GM12878 (cell line): ENCODE results near the gene NEK8. TPM values are rescaled to one million over a fixed set of nuclear protein-coding genes. Genes with fewer than 3 reads are reported as not detected.

Experiments
- ATAC-seq: fragments of 200-7000 bp; cut with Tn5 transposase; 3 replicates; pipeline ENCODE4 v1.9.1; 2020; ENCODE audit warnings: mild to moderate bottlenecking, moderate library complexity
- BruUV-seq: library from RNA; stranded (reverse); fragments of 400-500 nt; replicated peaks from 2 replicates; lab custom pipeline; 2021; lab: Mats Ljungman, UMichigan
- CTCF ChIA-PET: fragments of 300-600 bp; sonication (Branson Sonifier 250); formaldehyde crosslinking; extraction: SDS; loops from one replicate; lab custom pipeline; 2021; ENCODE audit warnings: inconsistent platforms; lab: Yijun Ruan, JAX
- POLR2A ChIA-PET: fragments of 350-600 bp; formaldehyde crosslinking; extraction: SDS; loops from one replicate; lab custom pipeline; 2021; ENCODE audit warnings: inconsistent platforms; lab: Charles Lee
- RAD21 ChIA-PET: fragments of 300-600 bp; sonication (Branson Sonifier 250); formaldehyde crosslinking; loops from one replicate; lab custom pipeline; 2023; ENCODE audit warnings: antibody characterized with exemption; ENCODE audit not compliant: unreplicated experiment; lab: Charles Lee
- SMC1A ChIA-PET: fragments of 300-600 bp; sonication (Branson Sonifier 250); formaldehyde crosslinking; loops from one replicate; lab custom pipeline; 2023; ENCODE audit not compliant: unreplicated experiment, uncharacterized antibody; lab: Charles Lee
- DNase-seq: peaks from one replicate; pipeline ENCODE4 v3.0.0-alpha.2; 2011; ENCODE audit warnings: low read depth, low spot score
- FAIRE-seq: peaks from 3 replicates; lab custom pipeline; 2011; peaks lifted over from hg19 to GRCh38; lab: Jason Lieb, UNC
- H2AFZ ChIP-seq: 2 replicates; pipeline ENCODE4 v1.6.0; 2011; ENCODE audit warnings: low read depth, low read length, control low read depth; ENCODE audit not compliant: control insufficient read depth
- H3K27ac ChIP-seq: 2 replicates; pipeline ENCODE4 v1.5.1; 2011; ENCODE audit warnings: control low read depth; ENCODE audit not compliant: control insufficient read depth, insufficient read depth
- H3K27me3 ChIP-seq, 2 experiments: replicated peaks in 1 of 2; 2 replicates each; pipeline versions ENCODE4 v1.6.0 to v1.6.1; 2011; ENCODE audit warnings: low read length in 1 of 2; ENCODE audit not compliant: control insufficient read depth in 2 of 2, insufficient read depth in 2 of 2
- H3K36me3 ChIP-seq, 2 experiments: 2 replicates each; pipeline ENCODE4 v1.5.1; 2011; ENCODE audit warnings: low read length in 1 of 2; ENCODE audit not compliant: control insufficient read depth in 2 of 2, insufficient read depth in 2 of 2
- H3K4me1 ChIP-seq: 2 replicates; pipeline ENCODE4 v1.6.1; 2011; ENCODE audit warnings: mild to moderate bottlenecking, low read length, moderate library complexity, mixed read lengths; ENCODE audit not compliant: control insufficient read depth, insufficient read depth
- H3K4me2 ChIP-seq: 2 replicates; pipeline ENCODE4 v1.6.0; 2011; ENCODE audit warnings: control low read depth; ENCODE audit not compliant: control insufficient read depth, insufficient read depth
- H3K4me3 ChIP-seq: fragments of 200-600 bp; sonication (generic); 2 replicates; pipeline ENCODE4 v1.5.1; 2016
- H3K79me2 ChIP-seq: 2 replicates; pipeline ENCODE4 v1.6.0; 2011; ENCODE audit warnings: low read length; ENCODE audit not compliant: control insufficient read depth, insufficient read depth
- H3K9ac ChIP-seq: 2 replicates; pipeline ENCODE4 v1.8.0; 2011; ENCODE audit warnings: low read length, control low read depth, mixed read lengths; ENCODE audit not compliant: control insufficient read depth, insufficient read depth
- H3K9me3 ChIP-seq: replicated peaks from 3 replicates; pipeline ENCODE4 v1.5.1; 2011; ENCODE audit warnings: mild to moderate bottlenecking, low read length; ENCODE audit not compliant: control insufficient read depth, insufficient read depth
- H4K20me1 ChIP-seq: 2 replicates; pipeline ENCODE4 v1.6.0; 2011; ENCODE audit not compliant: control insufficient read depth, insufficient read depth
- BHLHE40 ChIP-seq, 2 experiments: fragments of 450-650 bp in 1 of 2; IDR thresholded peaks; 2 replicates each; pipeline ENCODE4 v1.6.1; 2011 to 2017; ENCODE audit warnings: low read depth in 2 of 2, borderline replicate concordance in 1 of 2, improper control_type of control experiment in 1 of 2, low read length in 1 of 2, mild to moderate bottlenecking in 1 of 2
- CREM ChIP-seq: IDR thresholded peaks from 2 replicates; pipeline ENCODE4 v1.6.1; 2014; ENCODE audit warnings: antibody characterized with exemption, low read depth
- IKZF2 ChIP-seq, 2 experiments: fragments of 450-650 bp; IDR thresholded peaks; 2 replicates each; pipeline ENCODE4 v1.6.1; 2017; ENCODE audit warnings: mild to moderate bottlenecking in 2 of 2, moderate library complexity in 2 of 2
- NBN ChIP-seq: fragments of 450-650 bp; IDR thresholded peaks from 2 replicates; pipeline ENCODE4 v1.6.1; 2016
- POLR2AphosphoS5 ChIP-seq: IDR thresholded peaks from 2 replicates; pipeline ENCODE4 v1.6.1; 2011; ENCODE audit warnings: mild to moderate bottlenecking, low read length, inconsistent platforms
- SIN3A ChIP-seq: IDR thresholded peaks from 2 replicates; pipeline ENCODE4 v1.6.1; 2012; ENCODE audit warnings: low read depth, low read length, improper control_type of control experiment
- ZBTB40 ChIP-seq: fragments of 450-650 bp; IDR thresholded peaks from 2 replicates; pipeline ENCODE4 v1.6.1; 2016; ENCODE audit warnings: mild to moderate bottlenecking, moderate library complexity, borderline replicate concordance
- ZZZ3 ChIP-seq: IDR thresholded peaks from 2 replicates; pipeline ENCODE4 v1.6.1; 2011; ENCODE audit warnings: low read depth; ENCODE audit not compliant: control insufficient read depth, insufficient read length
- WGBS: methylation state at CpG from one replicate; pipeline ENCODE4 v1.1.6; 2016; ENCODE audit warnings: low lambda C conversion rate; ENCODE audit not compliant: insufficient replicate concordance, insufficient coverage; ENCODE audit errors: missing lambda C conversion rate; 5-methylcytosine and 5-hydroxymethylcytosine counted together
- in situ Hi-C: fragments of 300-500 bp; cut with MboI; formaldehyde crosslinking; loops from 9 replicates; pipeline ENCODE4 v1.14.3; 2018; ENCODE audit warnings: mixed read lengths
- intact Hi-C: fragments of 100-400 bp; cut with micrococcal nuclease; formaldehyde crosslinking; loops from one replicate; pipeline ENCODE4 v1.14.2; 2022; ENCODE audit not compliant: unreplicated experiment
- polyA plus RNA-seq, 11 experiments: library from polyadenylated mRNA; depleted of rRNA in 4 of 11; unstranded in 6 of 11; stranded (reverse) in 5 of 11; fragments of >200 nt; fragmentation: Nextera tagmentation in 4 of 11; fragmentation: Illumina TruSeq in 1 of 11; extraction: Ambion mirVana in 4 of 11; extraction: Trizol in 1 of 11; gene quantifications; 1 replicate in 1 of 11; 2 replicates in 10 of 11; pipeline versions ENCODE4 v1.2.1 to v1.2.3, GENCODE V29; 2011 to 2016; ENCODE audit warnings: inconsistent platforms in 2 of 11, missing spikeins in 2 of 11, low read depth in 1 of 11
- total RNA-seq, 4 experiments: library from RNA; depleted of rRNA in 3 of 4; stranded (reverse); fragments of >200 nt in 3 of 4; fragmentation: Illumina TruSeq in 1 of 4; extraction: Trizol in 1 of 4; gene quantifications; 2 replicates each; pipeline versions ENCODE4 v1.2.1 to v1.2.3, GENCODE V29; 2013 to 2021
- TF ChIP-seq, protein P1 (sequence below): fragments of 450-650 bp; IDR thresholded peaks from 2 replicates; pipeline ENCODE4 v1.6.1; 2017; ENCODE audit warnings: mild to moderate bottlenecking, moderate library complexity

The NEK8 gene
- total and polyA plus RNA-seq, 10 of the 15 experiments (the other 5 are each of a cell fraction or from before 2014, with no cell fraction given) = 2.3 to 14.3 (median 9.4) TPM

DNA sequence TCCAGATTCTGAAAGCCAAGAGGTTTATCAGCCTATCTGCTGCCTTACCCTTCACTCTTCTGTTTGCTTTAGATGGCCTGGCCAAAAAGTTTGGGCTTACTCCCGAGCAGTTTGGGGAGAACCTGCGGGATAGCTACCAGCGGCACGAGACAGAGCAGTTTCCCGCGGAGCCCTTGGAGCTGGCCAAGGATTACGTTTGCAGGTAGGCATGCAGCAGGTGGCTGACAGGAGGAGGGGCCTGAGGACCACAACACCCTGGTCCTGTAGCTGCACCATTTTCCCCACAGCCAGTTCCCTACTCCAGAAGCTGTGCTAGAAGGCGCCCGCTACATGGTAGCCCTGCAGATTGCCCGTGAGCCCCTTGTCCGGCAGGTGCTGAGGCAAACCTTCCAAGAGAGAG lies 45.9 kb upstream of the NEK8 start:
- SMC1A ChIA-PET = interaction anchor here (1.4 kb wide), 1 partner anchor 14 kb away, joined by 3 read pairs; no protein-coding TSS in a partner anchor
- no peak overlapping the region for H3K4me2 ChIP-seq
- FAIRE-seq (no peak), DNase-seq (no peak), ATAC-seq (no peak)
- no peak overlapping the region for H3K27ac ChIP-seq
- in situ Hi-C loops (no loop called here), intact Hi-C loops (no loop called here)
- TF ChIP-seq ZZZ3 = no peak
- TF ChIP-seq SIN3A = no peak
- TF ChIP-seq ZBTB40 = no peak
- TF ChIP-seq, protein P1, sequence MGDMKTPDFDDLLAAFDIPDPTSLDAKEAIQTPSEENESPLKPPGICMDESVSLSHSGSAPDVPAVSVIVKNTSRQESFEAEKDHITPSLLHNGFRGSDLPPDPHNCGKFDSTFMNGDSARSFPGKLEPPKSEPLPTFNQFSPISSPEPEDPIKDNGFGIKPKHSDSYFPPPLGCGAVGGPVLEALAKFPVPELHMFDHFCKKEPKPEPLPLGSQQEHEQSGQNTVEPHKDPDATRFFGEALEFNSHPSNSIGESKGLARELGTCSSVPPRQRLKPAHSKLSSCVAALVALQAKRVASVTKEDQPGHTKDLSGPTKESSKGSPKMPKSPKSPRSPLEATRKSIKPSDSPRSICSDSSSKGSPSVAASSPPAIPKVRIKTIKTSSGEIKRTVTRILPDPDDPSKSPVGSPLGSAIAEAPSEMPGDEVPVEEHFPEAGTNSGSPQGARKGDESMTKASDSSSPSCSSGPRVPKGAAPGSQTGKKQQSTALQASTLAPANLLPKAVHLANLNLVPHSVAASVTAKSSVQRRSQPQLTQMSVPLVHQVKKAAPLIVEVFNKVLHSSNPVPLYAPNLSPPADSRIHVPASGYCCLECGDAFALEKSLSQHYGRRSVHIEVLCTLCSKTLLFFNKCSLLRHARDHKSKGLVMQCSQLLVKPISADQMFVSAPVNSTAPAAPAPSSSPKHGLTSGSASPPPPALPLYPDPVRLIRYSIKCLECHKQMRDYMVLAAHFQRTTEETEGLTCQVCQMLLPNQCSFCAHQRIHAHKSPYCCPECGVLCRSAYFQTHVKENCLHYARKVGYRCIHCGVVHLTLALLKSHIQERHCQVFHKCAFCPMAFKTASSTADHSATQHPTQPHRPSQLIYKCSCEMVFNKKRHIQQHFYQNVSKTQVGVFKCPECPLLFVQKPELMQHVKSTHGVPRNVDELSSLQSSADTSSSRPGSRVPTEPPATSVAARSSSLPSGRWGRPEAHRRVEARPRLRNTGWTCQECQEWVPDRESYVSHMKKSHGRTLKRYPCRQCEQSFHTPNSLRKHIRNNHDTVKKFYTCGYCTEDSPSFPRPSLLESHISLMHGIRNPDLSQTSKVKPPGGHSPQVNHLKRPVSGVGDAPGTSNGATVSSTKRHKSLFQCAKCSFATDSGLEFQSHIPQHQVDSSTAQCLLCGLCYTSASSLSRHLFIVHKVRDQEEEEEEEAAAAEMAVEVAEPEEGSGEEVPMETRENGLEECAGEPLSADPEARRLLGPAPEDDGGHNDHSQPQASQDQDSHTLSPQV = no peak
- no peak for TF ChIP-seq IKZF2 (IDR thresholded peaks at IDR 0.05)
- no peak for TF ChIP-seq BHLHE40 (IDR thresholded peaks at IDR 0.05; ENCODE audit: borderline replicate concordance in 1 of 2, low read depth in 2 of 2, low read length in 1 of 2)
- TF ChIP-seq CREM = no peak
- no peak for TF ChIP-seq POLR2AphosphoS5
- no peak for TF ChIP-seq NBN
- H3K79me2 ChIP-seq = no peaks in the 10 kb centered on the region
- H3K9ac ChIP-seq = no peak overlapping the region
- no peaks in the 10 kb centered on the region for H3K9me3 ChIP-seq
- H3K27me3 ChIP-seq = no peaks in the 10 kb centered on the region
- H3K36me3 ChIP-seq = peaks cover 36 to 54% of the 10 kb centered on the region in 2 experiments
- RAD21 ChIA-PET = no interaction called here
- no peaks in the 10 kb centered on the region; the same call in 1 of the 2 replicates for H4K20me1 ChIP-seq
- no peaks in the 10 kb centered on the region for H3K4me1 ChIP-seq
- no peak overlapping the region for H3K4me3 ChIP-seq
- CTCF ChIA-PET = interaction anchor here (0.6 kb wide), 1 partner anchor 30 kb away, joined by 5 read pairs; no protein-coding TSS in a partner anchor
- no TSS peak for BruUV-seq
- POLR2A ChIA-PET = interaction anchor here (0.5 to 1.8 kb wide), 4 partner anchors 14 to 164 kb away, joined by 3 to 5 read pairs (median 3); partner anchors contain the start of gene SDF2
- no peak overlapping the region for H2AFZ ChIP-seq
- WGBS = 99% methylated on average over 11 of the region's 11 CpGs
